Spleen (tissue), 7 donors: ENCODE measurements around the gene WASHC1.
"Not testable (repeated sequence)": the region's sequence is repeated elsewhere in the genome, so short reads cannot be mapped to it uniquely, and the experiment has no call there.

ENCODE experiments used
- CTCF ChIP-seq, 11 experiments: fragments of 200-600 bp in 7 of 11; fragments of 450-650 bp in 4 of 11; sonication (generic) in 4 of 11; IDR thresholded peaks in 8 of 11; conservative IDR thresholded peaks in 3 of 11; 1 replicate in 7 of 11; 2 replicates in 4 of 11; pipeline versions ENCODE4 v1.4.0 to v1.8.0; 2016 to 2021; ENCODE audit warnings: antibody characterized with exemption in 11 of 11, inconsistent platforms in 4 of 11, mild to moderate bottlenecking in 1 of 11
- POLR2A ChIP-seq, 3 donors: fragments of 450-650 bp; IDR thresholded peaks; one replicate each; pipeline ENCODE4 v1.5.1; 2017; ENCODE audit warnings: antibody characterized with exemption in 3 of 3, mild to moderate bottlenecking in 1 of 3
- donor health status: DM: no; HTN: no; CAD: no; lungs with moderate emphysema.
- donor health status: DM: no; HTN: no; CAD: no.
- donor health status: DM: no; HTN: no; CAD: no.

DNA sequence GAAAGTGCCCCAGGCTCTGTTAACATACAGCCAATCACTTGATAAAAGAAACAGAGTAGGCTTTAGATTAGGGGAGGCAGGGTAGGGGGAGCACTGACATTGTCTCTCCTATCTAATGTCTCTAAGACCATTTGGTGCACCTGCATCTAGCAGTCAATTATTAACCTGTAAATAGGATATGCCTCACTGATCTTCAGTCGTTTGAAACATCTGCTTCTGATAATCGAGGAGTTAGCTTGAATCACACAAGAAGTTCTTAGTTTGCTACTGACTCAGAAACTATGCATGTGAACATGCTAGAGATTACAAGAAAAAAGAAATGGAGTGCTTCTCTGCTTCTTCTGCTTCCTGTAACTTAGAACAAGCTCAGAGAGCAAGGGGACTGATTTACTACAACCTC lies 23.4 kb upstream of the WASHC1 start:
- not testable (repeated sequence) for TF ChIP-seq POLR2A (IDR thresholded peaks at IDR 0.05); CTCF (IDR thresholded peaks at IDR 0.05 in 8 of 11, conservative IDR thresholded peaks at IDR 0.05 in 3 of 11)
